GM21619 (cell line): Measurements from ENCODE around the gene SPDYE17.
"Not testable (repeated sequence)": the region's sequence is repeated elsewhere in the genome, so short reads cannot be mapped to it uniquely, and the experiment has no call there.

ENCODE experiments used
- ATAC-seq: cut with Tn5 transposase; IDR thresholded peaks from one replicate; pipeline ENCODE4 v1.9.1; 2021; ENCODE audit not compliant: unreplicated experiment

SPDYE17 gene, protein sequence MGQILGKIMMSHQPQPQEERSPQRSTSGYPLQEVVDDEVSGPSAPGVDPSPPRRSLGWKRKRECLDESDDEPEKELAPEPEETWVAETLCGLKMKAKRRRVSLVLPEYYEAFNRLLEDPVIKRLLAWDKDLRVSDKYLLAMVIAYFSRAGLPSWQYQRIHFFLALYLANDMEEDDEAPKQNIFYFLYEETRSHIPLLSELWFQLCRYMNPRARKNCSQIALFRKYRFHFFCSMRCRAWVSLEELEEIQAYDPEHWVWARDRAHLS

DNA sequence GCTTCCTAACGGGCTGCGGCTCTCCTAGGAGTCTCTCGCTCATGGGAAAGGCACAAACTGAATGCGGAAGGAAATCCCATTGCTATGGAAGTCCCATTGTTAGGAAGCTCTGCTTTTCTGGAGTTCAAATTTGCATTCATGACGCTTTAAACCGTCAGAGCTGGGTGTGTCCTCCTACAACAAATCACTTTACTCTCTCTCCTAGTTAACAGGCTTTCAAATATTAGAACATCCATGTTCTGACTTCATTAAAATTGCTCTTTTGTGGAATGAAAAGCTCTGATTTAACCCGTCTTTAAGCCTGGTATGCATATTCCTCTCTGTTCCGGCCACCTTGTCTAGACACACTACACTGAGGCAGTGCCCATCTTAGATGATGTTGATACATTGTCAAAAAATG is at the start of gene SPDYE17:
Gene SPDYE17 (minus strand): TSS at position 101 of the 400 bp plus-strand sequence. CDS start 1,791 bp downstream, outside the sequence.
- ATAC-seq, result not testable (repeated sequence)

DNA sequence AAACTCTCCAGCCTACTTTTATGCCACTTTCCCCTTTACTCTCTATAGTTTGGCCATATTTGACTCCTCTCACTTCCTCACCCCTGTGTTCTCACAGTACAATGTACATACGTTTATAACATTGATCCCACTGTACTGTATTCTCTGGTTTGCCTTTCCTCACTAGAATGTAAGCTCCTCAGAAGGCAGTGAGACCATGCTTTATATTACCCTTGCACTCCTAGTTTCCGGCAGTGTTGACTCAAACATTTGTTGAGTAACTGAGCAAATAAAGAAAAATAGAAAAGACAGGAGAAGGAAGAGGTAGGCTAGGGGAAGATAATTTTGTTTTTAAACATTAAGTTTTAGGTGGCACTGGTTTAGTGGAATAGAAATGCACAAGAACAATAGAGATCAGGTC is 48.1 kb upstream of the SPDYE17 start:
- ATAC-seq, result not testable (repeated sequence)

DNA sequence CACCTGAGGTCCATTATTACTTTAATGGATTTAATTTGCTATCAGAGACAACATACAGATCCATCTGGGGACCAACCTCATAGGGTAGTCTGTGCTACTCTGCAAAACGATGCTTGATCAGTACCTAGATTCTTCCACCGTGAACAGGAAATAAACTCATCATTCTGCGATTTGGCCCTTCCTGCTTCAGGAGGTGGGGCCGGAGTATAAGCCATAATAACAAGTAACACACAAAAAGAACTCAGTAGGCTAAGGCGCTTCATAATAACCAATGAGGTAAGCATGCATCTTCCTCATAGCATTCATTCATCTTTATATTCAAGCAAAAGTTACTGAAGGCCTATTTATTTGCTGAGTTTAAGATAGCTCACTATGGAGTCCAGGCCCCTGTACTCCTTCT is 47.5 kb upstream of the SPDYE17 start:
- ATAC-seq, result not testable (repeated sequence)

DNA sequence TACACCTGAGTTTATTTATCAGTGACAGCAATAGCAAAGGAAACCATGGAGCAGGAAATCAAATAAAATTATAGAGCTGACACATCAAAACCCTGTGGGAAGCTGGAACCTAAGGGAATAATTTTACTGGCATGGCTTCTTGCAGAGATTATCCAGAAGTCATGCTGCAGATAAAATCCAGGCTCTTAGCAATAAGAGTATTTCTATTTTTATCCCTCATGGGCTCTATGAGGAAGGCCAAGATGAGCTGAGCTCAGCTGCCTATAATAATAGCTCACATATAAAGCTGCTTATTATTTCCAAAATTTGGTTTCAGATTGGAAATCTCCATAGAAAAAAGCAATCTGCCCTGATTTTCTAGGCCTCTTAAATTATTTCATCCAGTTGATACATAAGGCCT is 47.0 kb upstream of the SPDYE17 start:
- ATAC-seq, result not testable (repeated sequence)

DNA sequence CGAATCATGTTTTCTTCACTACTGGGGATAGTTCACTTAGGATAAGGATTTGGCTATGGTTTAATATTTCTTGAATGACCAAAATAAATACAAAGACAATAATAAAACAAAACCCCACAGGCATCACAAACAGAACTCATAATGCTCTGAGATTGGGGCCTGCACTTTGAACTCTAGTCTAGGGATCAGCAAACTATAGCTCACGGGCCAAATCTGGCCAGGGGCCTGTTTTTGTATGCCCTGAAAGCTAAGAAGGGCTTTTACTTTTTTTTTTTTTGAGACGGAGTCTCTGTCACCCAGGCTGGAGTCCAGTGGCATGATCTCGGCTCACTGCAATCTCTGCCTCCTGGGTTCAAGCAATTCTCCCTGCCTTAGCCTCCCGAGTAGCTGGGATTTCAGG is 44.9 kb upstream of the SPDYE17 start:
- not testable (repeated sequence) for ATAC-seq

DNA sequence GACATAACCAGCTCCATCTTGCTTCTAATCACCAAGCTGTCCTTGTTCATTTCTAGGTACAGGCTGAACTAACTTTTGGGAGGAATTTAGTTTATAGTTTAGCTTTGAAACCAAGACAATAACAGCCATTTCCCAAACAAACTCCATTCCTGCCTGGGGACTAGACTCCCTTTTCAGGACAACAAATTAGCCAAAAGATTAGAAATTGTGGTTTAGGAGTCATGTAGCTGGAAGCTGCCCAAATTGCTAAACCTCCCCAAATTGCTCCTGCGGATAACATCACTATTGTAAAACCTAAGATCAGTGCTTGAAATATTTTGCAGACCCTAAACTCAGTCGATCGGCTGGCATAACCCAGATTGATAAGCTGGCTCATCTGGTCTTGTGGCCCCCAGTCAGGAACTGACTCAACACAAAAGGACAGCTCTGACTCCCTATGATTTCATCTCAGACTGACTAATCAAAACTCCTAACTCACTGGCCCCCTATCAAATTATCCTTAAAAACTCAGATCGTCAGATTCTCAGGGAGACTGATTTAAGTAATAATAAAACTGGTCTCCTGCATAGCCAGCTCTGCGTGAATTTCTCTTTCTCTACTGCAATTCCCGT is 42.7 kb upstream of the SPDYE17 start:
- ATAC-seq, result not testable (repeated sequence)

DNA sequence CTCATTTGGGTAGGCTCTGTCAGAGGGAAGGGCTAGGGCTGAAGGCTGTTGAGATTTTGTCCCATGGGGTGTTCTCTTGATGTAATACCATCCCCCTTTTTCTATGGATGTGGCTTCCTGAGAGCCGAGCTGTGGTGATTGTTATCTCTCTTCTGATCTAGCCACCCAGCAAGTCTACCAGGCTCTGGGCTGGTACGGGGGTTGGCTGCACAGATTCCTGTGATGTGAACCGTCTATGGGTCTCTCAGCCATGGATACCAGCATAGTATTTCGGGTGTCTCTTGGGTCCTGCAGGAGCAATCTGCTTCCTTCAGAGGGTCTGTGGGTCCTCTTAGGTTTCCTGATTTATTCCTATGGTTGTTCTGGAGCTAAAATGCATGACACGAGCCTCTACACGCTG is 38.9 kb upstream of the SPDYE17 start:
- not testable (repeated sequence) for ATAC-seq

DNA sequence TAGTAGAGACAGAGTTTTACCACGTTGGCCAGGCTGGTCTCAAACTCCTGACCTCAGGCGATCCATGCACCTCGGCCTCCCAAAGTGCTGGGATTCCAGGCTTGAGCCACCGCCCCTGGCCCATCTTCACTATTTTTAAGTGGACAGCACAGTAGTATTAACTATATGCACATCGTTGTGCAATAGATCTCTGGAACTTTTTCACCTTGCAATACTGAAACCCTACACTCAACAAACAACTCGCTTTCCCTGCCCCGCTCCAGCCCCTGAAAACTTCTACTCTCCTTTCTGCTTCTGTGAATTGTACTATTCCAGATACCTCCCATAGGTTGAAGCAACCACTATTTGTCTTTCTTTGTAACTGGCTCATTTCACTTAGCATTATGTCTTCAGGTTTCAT is 33.7 kb upstream of the SPDYE17 start:
- not testable (repeated sequence) for ATAC-seq

DNA sequence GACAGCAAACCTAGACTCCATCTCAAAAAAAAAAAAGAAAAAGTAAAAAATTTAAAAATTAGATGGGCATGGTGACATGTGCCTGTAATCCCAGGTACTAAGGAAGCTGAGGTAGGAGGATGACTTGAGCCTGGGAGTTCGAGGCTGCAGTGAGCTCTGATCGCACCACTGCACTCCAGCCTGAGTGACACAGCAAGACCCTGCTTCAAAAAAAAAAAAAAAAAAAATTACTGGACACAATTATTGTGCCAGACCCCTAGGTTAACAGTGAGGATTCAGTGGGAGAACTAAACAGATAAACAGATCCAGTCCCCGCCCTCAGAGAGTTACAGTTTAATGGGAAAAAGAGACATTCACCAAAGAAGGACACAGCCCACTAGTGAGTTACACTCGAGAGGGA is 31.6 kb upstream of the SPDYE17 start:
- ATAC-seq, result not testable (repeated sequence)

DNA sequence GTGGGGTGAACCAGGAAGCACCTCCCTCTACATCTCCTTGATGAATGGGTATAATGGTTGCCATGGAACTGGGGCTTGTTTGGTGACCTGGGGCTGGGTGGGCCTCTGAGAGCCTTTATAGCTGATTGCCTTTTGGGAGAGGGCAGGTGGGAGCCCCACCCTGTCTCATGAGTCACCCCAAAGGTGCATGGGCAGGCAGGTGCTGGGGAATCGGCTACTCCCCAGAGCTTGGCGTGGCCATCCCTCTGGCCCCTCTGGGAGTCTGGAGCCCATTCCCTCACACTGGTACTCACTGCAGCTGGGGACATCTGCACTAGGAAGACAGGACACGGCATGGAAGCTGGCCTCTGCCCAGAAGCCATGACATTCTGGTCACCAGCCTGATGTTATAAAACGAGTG is 30.4 kb upstream of the SPDYE17 start, which contains the start of gene SPDYE18:
Gene SPDYE18 (minus strand): TSS at position 2 of the 400 bp plus-strand sequence. CDS start 2,046 bp downstream, outside the sequence.
- ATAC-seq, result not testable (repeated sequence)

DNA sequence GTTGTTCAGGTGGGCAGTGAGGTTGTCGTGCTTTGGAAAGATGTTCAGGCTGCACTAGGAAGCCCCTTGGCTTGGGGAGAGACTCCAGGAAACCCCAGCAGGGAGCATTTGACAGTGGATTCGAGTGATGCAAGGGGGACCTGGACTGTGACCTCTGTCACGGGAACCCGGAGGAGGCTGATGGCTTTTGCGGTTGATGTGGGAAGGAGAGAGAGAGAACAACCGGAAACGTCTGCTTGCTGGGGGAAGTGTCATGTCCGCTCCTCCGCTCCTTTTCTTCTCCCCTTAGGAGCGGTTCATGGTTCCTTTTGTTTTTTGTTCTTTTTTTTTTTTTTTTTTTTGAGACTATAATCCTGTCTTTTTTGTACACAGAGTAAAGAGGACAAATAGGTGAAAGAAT is 5.8 kb downstream of the SPDYE17 start:
- not testable (repeated sequence) for ATAC-seq

DNA sequence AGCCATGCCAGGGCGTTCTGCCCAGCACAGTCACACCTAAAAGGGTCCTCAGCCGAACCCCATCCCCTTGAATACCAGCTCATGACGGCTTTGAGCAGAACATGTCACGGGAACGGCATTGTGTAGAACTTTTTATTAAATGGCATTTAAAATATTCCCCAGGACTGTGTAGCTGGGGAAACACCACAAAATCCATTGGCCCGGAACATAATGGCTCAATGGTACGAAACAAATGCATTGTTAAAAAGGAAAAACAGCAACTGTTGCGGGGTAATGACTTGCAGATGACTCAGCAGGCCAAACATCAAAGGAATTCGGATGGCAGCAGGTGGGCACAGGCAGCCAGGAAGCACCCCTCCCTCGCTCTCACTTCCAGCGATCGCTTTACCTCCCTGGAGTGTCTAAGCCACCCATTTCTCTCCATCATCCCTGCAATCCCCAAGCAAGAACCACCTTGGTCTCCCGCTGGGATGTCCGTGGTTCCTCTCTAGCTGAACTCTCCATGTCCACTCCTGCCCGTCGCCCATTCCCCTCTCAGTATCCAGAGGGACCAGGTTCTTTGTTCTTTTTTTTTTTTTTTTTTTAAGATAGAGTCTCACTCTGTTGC is 22.0 kb downstream of the SPDYE17 start:
- not testable (repeated sequence) for ATAC-seq

DNA sequence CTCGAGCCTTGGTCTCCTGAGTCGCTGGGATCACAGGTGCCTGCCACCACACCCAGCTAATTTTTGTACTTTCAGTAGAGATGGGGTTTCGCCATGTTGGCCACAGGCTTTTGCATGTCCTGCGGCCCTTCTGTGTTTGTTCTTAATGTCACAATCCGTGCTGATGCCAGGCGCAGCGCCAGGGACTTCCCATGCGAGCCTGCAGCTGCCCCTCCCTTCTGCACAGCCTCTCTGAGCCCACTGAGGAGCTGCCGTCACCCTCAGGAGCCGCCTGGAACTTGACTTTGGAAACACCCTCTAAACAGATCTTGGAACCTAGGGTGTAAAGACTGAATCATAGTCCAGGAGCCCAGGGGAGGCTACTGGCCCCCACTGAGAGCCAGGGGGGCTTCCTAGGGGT is 24.2 kb downstream of the SPDYE17 start:
- not testable (repeated sequence) for ATAC-seq

DNA sequence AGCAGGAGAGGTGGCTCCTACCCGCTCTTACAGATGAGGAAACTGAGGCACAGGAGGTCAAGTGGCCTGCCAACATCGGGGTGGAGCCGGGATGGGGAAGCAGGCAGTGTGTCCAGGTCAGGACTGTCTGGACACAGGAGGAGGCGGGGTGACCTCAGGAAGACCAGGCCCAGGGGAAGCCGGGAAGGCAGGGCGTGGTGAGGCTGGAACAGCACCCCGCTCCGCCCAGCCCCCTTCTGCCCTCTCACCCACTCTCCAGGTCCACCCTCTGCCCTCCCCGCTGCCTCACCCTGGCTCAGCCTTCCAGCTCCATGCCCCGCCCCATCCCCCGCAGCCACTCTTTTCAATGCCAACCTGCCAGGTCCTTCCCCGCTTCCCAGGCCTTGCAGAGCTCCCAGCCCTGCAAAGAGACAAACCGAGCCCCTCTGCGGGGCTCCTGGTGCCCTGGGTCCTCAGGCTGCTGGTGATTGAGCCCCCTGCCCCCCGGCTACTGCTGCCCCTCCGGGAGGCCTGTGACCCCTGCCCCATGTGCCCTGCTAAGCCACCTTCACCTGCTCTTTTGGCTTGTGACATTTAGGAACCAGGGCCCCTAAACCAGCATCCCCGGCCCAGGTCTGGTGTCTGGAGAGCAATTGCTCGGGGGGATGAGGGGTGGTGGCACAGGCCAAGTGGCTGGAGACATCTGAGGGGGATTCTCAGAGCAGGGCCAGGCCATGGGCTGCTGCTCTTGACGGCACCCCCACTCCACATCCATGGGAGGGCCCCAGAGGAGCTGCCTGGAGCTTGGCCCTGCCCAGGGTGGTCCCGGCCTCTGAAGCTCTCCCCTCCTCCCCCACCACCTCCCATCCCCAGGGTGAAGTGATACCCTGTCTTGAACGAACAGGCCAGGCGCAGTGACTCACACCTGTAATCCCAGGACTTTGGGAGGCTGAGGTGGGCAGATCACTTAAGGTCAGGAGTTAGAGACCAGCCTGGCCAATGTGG is 25.7 kb downstream of the SPDYE17 start:
- not testable (repeated sequence) for ATAC-seq

DNA sequence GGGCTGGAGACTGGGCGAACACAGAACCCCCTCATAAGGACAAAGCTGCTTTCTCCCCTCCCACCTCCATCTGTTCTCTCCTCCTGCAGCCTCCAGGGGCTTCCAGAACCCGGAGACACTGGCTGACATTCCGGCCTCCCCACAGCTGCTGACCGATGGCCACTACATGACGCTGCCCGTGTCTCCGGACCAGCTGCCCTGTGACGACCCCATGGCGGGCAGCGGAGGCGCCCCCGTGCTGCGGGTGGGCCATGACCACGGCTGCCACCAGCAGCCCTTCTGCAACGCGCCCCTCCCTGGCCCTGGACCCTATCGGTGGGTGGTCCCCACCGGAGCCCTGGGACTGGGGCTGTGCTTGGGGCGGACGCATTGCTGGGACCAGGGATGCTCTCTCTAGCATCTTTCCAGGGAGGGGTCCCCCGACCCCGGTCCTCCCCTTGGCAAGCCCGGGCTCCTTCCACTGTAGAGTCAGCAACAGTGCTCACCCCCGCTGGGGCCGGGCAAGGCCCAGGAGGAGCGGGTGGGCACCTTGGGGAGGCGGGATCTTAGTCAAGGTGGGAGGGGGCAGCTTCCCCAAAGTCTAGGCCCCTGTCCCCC is 26.6 kb downstream of the SPDYE17 start:
- ATAC-seq, result not testable (repeated sequence)

DNA sequence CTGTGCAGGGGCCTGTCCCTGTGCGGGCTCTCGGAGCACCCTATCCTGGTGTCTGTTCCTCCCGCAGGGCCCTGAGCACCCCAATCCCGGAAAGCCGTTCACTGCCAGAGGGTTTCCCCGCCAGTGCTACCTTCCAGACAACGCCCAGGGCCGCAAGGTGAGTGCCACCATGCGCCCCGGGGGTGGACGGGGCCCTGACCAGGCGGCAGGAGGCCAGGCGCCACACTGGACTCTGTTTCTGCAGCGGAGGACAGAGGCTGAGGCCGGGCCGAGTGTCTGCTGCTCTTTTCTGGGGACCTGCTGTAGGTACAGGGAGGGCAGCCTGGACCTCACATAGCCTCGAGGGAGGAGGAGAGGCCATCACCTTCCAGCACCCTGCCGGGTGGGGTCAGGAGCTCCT is 28.0 kb downstream of the SPDYE17 start:
- not testable (repeated sequence) for ATAC-seq

DNA sequence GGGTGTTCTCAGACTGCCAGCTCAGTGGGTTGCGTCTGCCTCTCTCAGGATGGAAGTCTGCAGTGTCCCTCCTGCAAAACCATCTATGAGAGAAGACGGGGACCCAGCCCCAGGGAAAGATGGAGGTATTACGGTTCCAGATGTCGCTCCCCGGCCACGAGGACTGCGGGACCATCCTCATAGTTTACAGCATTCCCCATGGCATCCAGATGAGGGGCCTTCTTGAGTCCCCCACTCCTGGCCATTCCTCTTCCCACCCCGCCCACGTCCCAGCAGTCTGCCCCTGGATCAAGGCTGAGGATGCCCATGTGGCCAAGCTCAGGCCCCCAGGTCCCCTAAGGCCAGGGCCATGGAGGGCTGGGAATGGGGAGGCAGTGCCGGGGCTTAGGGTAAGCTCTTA is 28.9 kb downstream of the SPDYE17 start:
- not testable (repeated sequence) for ATAC-seq

DNA sequence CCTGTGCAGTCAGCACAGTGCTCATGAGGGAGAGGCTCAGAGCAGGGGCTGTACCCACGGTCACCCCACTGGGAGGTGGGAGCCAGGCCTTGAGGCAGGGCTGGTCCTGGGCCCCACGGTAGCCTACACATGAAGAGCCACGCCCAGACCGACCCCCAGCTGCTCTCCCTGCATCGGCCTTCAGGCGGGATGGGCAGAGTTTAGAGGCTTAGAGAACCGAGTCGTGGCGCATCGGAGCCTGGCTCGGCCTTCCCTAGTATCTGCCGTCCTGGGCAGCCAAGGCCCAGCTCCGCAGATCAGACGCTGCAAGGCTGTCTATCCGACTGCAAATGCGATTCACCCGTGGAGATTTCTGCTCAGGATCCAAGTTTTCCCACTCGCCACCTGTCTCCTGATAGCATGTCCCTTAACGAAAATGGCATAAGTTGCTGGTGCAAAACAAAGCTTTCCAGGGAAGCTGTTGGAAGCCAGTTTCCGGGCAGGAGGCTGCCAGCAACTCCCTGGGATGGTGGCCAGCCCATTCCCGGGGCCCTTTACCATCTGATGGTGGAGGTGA is 29.4 kb downstream of the SPDYE17 start:
- ATAC-seq, result not testable (repeated sequence)

DNA sequence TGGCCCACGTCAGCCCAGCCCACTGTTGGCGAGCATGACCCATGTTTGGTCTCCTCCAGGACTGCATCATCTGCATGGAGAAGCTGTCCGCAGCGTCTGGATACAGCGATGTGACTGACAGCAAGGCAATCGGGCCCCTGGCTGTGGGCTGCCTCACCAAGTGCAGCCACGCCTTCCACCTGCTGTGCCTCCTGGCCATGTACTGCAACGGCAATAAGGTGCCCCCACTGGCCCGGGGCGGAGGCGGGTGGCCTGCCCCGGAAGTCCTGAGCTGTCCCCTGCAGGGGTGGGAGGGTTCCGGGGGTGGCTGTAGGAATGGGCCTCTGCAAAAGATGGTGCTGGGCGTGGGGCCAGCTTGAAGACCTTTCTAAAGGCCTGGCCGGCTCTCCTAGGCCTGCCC is 30.1 kb downstream of the SPDYE17 start:
- ATAC-seq, result not testable (repeated sequence)

DNA sequence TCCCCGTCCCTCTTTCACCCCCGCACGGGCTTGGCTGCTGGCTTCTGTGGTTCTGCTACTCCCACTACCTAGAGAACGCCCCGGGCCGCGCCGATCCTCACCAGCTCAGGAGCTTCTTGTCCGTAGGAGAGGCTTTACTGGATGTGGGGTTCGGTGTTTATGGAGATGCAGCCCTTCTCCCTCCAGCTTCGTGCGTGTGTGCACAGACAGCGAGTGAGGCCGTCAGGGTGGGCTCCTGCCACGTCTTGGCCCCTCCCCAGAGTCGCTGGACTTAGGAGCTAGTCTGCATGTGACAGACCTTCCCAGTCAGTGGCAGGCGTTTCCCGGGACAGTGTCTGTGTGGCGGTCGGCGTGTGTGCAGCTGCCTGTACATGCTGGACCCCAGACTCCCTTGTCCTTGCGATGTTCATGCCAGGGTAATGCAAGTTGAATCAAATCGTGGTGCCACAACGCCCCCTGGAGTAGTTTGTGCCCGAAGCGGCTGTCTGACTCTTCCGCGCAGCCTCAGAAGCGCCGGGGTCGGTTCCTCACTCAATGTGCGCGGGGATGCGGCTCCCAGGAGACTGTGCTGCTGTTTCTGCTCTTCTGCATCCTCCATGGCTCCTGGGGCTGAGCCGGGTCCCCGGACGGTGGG is 32.6 kb downstream of the SPDYE17 start:
- not testable (repeated sequence) for ATAC-seq
